ENCODE results near the gene ZNF346.

- no peak for TF ChIP-seq CTCF (IDR thresholded peaks at IDR 0.05)
- TF ChIP-seq POLR2A (IDR thresholded peaks at IDR 0.05) = no peak
Measured at GRCh38 chr5:177098120-177098469, 75.6 kb downstream of the ZNF346 start.

All from testis (tissue), 2 donors.